ENCODE results near the gene IKZF5. TPM values are rescaled to one million over a fixed set of nuclear protein-coding genes. Genes with fewer than 3 reads are reported as not detected.

The IKZF5 gene
- total RNA-seq, 1 donor from 2014 or later: 12.7 TPM

- ATAC-seq: no peak
- DNase-seq (ENCODE audit: low spot score): no peak
Measured at GRCh38 chr10:123017421-123018165, 9.0 kb upstream of the IKZF5 start.

GRCh38 chr10:123016228-123016627 lies 7.6 kb upstream of the IKZF5 start:
- DNase-seq (ENCODE audit: low spot score) (no peak), ATAC-seq (no peak)

GRCh38 chr10:123014772-123015171 lies 6.2 kb upstream of the IKZF5 start:
- DNase-seq (ENCODE audit: low spot score) (no peak), ATAC-seq (no peak)

GRCh38 chr10:123013456-123014419 lies 5.1 kb upstream of the IKZF5 start:
- DNase-seq (ENCODE audit: low spot score): no peak
- ATAC-seq: no peak

GRCh38 chr10:123011987-123012386 lies 3.4 kb upstream of the IKZF5 start:
- DNase-seq (ENCODE audit: low spot score): peak; percentile 49

GRCh38 chr10:123009105-123009820 lies 668 bp upstream of the IKZF5 start:
- DNase-seq (ENCODE audit: low spot score) (peak; percentile 48), ATAC-seq (peak; percentile 18)

More at GRCh38 chr10:123011987-123012386, 3.4 kb upstream of the IKZF5 start:
- no peak for ATAC-seq

GRCh38 chr10:123007558-123008354 lies 839 bp downstream of the IKZF5 start:
- DNase-seq (ENCODE audit: low spot score): peak; percentile 58
- peak; percentile 61 for ATAC-seq

GRCh38 chr10:123004298-123004697 lies 4.3 kb downstream of the IKZF5 start:
- no peak for DNase-seq (ENCODE audit: low spot score)
- ATAC-seq: no peak

GRCh38 chr10:123001370-123001769 lies 7.2 kb downstream of the IKZF5 start:
- no peak for ATAC-seq
- no peak for DNase-seq (ENCODE audit: low spot score)

- DNase-seq (ENCODE audit: low spot score): no peak
Measured at GRCh38 chr10:123000155-123000554, 8.4 kb downstream of the IKZF5 start.

GRCh38 chr10:122999347-122999746 lies 9.2 kb downstream of the IKZF5 start:
- ATAC-seq: peak; percentile 92
- DNase-seq (ENCODE audit: low spot score): no peak

More at GRCh38 chr10:123000155-123000554, 8.4 kb downstream of the IKZF5 start:
- ATAC-seq: no peak

GRCh38 chr10:122998934-122999333 lies 9.7 kb downstream of the IKZF5 start:
- DNase-seq (ENCODE audit: low spot score) (no peak), ATAC-seq (peak; percentile 42)

GRCh38 chr10:122998360-122998917 lies 10.2 kb downstream of the IKZF5 start:
- DNase-seq (ENCODE audit: low spot score) (no peak), ATAC-seq (peak; percentile 55)

GRCh38 chr10:122997864-122998263 lies 10.7 kb downstream of the IKZF5 start:
- ATAC-seq (no peak), DNase-seq (ENCODE audit: low spot score) (no peak)

- no peak for DNase-seq (ENCODE audit: low spot score)
- no peak for ATAC-seq
Measured at GRCh38 chr10:122995936-122996335, 12.7 kb downstream of the IKZF5 start.

GRCh38 chr10:122993797-122994336 lies 14.7 kb downstream of the IKZF5 start:
- no peak for DNase-seq (ENCODE audit: low spot score)
- ATAC-seq: no peak

GRCh38 chr10:122992031-122992585 lies 16.5 kb downstream of the IKZF5 start:
- ATAC-seq (no peak), DNase-seq (ENCODE audit: low spot score) (no peak)

GRCh38 chr10:122990278-122990677 lies 18.3 kb downstream of the IKZF5 start:
- no peak for DNase-seq (ENCODE audit: low spot score)
- no peak for ATAC-seq

GRCh38 chr10:122988501-122988900 lies 20.1 kb downstream of the IKZF5 start:
- DNase-seq (ENCODE audit: low spot score) (no peak), ATAC-seq (no peak)
